GM12891 (cell line): Measurements from ENCODE around the gene ADGRG2.

ENCODE experiments used
- PAX5 ChIP-seq: IDR thresholded peaks from 2 replicates; pipeline ENCODE4 v1.6.1; 2011; ENCODE audit warnings: low read length, moderate library complexity, mild to moderate bottlenecking; ENCODE audit not compliant: insufficient read depth, severe bottlenecking
- POLR2A ChIP-seq: IDR thresholded peaks from 2 replicates; pipeline ENCODE4 v1.6.1; 2011; ENCODE audit warnings: low read depth, low read length, control low read depth
- SPI1 ChIP-seq: IDR thresholded peaks from 2 replicates; pipeline ENCODE4 v1.6.1; 2011; ENCODE audit warnings: low read depth, low read length, control low read depth

DNA sequence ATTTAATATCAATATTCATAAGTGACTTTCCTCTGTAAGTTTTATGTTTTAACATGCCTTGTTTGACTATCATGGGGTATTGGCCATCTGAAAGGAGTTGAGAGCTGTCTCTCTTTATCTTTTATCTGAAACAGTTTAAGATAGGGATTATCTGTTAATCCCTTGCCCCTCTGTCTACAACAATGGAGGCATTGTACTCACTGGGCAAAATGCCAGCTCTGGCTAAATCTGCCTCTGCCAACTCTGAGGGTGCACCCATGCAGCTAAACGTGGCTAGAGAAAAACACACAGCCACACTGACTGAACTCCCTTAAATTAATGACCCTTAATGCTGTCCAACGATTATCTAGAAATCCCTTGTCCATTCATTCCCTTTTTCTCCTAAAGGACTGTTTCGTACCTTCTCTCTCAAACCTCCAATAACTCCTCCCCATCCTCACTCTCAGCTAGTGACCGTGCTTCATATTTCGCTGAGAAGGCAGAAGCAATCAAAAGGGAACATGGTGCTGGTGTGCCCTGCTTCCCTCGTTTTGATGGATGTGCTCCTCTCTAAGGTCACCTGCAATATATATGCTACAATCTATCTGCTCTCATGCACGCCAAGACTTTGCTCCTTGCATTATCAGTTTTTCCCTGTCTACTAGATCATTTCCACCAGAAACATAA, 148.6 kb downstream of the ADGRG2 start:
- no peak for TF ChIP-seq PAX5
- TF ChIP-seq SPI1 = no peak
- TF ChIP-seq POLR2A = no peak
